ENCODE results near the gene TCAP.

- no peak for TF ChIP-seq CTCF (IDR thresholded peaks at IDR 0.05)
- no peak for TF ChIP-seq POLR2A (IDR thresholded peaks at IDR 0.05)
- TF ChIP-seq EP300 (IDR thresholded peaks at IDR 0.05) = no peak
Observed at GRCh38 chr17:39696731-39697130, 31.6 kb downstream of the TCAP start.

Measured in gastroesophageal sphincter (tissue), 3 donors.